Stimulated activated CD8-positive, alpha-beta memory T cell treated with anti-CD3 and anti-CD28 coated beads, Interleukin-15, amount 100 ng/mL, for 4 hours (primary cell): Measurements from ENCODE around the gene SEC11A.
"Not testable (repeated sequence)": the region's sequence is repeated elsewhere in the genome, so short reads cannot be mapped to it uniquely, and the experiment has no call there.

Experiments used
- DNase-seq, 2 donors: peaks; one replicate each; pipeline ENCODE4 v3.0.0-alpha.2; 2020; ENCODE audit warnings: low read depth in 2 of 2

Gene SEC11A

GRCh38 chr15:84641871-84642270 lies 74.1 kb downstream of the SEC11A start:
- not testable (repeated sequence) for DNase-seq

GRCh38 chr15:84638103-84638502 lies 77.8 kb downstream of the SEC11A start:
- no peak for DNase-seq

- no peak for DNase-seq
These were observed 81.6 kb downstream of the SEC11A start for GRCh38 chr15:84634228-84634837.

- peak; percentile 50 to 57 for DNase-seq
These were observed 82.4 kb downstream of the SEC11A start for GRCh38 chr15:84633311-84634227.

- no peak for DNase-seq
These were observed 84.2 kb downstream of the SEC11A start for GRCh38 chr15:84631706-84632272.

- no peak for DNase-seq
These were observed 86.9 kb downstream of the SEC11A start for GRCh38 chr15:84629033-84629432.

GRCh38 chr15:84625123-84625522 lies 90.8 kb downstream of the SEC11A start:
- DNase-seq = no peak

GRCh38 chr15:84624359-84624758 lies 91.6 kb downstream of the SEC11A start:
- no peak for DNase-seq

GRCh38 chr15:84621358-84621979 lies 94.5 kb downstream of the SEC11A start:
- DNase-seq = no peak

GRCh38 chr15:84620626-84621025 lies 95.3 kb downstream of the SEC11A start:
- DNase-seq = no peak
